Fibroblast of peridontal ligament (primary cell): ENCODE results near the gene DHDH.
"Not testable (repeated sequence)": the region's sequence is repeated elsewhere in the genome, so short reads cannot be mapped to it uniquely, and the experiment has no call there.

Experiments used
- DNase-seq: peaks from one replicate; pipeline ENCODE4 v3.0.0-alpha.2; 2010; ENCODE audit errors: extremely low read depth

Gene DHDH

GRCh38 chr19:48933382-48933932 lies at the start of gene DHDH:
Gene DHDH, plus strand, starts transcription at chr19:48933699. Its CDS starts 23 bp downstream, at chr19:48933722.
- peak; percentile 22 for DNase-seq

GRCh38 chr19:48883726-48884125 lies 49.8 kb upstream of the DHDH start:
- DNase-seq, result no peak

GRCh38 chr19:48887861-48888612 lies 45.5 kb upstream of the DHDH start:
- no peak for DNase-seq

GRCh38 chr19:48889496-48889895 lies 44.0 kb upstream of the DHDH start:
- DNase-seq, result not testable (repeated sequence)

- no peak for DNase-seq
Measured at GRCh38 chr19:48890551-48890950, 42.9 kb upstream of the DHDH start.

- DNase-seq, result no peak
Measured at GRCh38 chr19:48895226-48895625, 38.3 kb upstream of the DHDH start.

- DNase-seq, result no peak
Measured at GRCh38 chr19:48896191-48896720, 37.2 kb upstream of the DHDH start.

- DNase-seq, result no peak
Measured at GRCh38 chr19:48897181-48897580, 36.3 kb upstream of the DHDH start.

- DNase-seq, result not testable (repeated sequence)
Measured at GRCh38 chr19:48899386-48899749, 34.1 kb upstream of the DHDH start.

- DNase-seq, result peak; percentile 99
Measured at GRCh38 chr19:48899781-48900476, 33.6 kb upstream of the DHDH start, which contains the start of gene NUCB1. Gene NUCB1, plus strand, starts transcription at chr19:48900312. Its CDS starts 485 bp downstream, at chr19:48900797.

GRCh38 chr19:48900477-48901406 lies 32.8 kb upstream of the DHDH start:
- DNase-seq, result peak; percentile 49

- DNase-seq, result not testable (repeated sequence)
Measured at GRCh38 chr19:48902291-48902690, 31.2 kb upstream of the DHDH start.

- DNase-seq, result not testable (repeated sequence)
Measured at GRCh38 chr19:48903788-48904187, 29.7 kb upstream of the DHDH start.

- DNase-seq, result no peak
Measured at GRCh38 chr19:48905664-48906063, 27.8 kb upstream of the DHDH start.

GRCh38 chr19:48906324-48906723 lies 27.2 kb upstream of the DHDH start:
- no peak for DNase-seq

- no peak for DNase-seq
Measured at GRCh38 chr19:48907671-48908070, 25.8 kb upstream of the DHDH start.

- not testable (repeated sequence) for DNase-seq
Measured at GRCh38 chr19:48909424-48910077, 23.9 kb upstream of the DHDH start.

GRCh38 chr19:48910803-48911202 lies 22.7 kb upstream of the DHDH start:
- no peak for DNase-seq

- DNase-seq, result no peak
Measured at GRCh38 chr19:48913114-48913889, 20.2 kb upstream of the DHDH start.

- no peak for DNase-seq
Measured at GRCh38 chr19:48914181-48914580, 19.3 kb upstream of the DHDH start.
